GM19035 (cell line): ENCODE data around the gene NKX2-3.

Experiments
- ATAC-seq: cut with Tn5 transposase; IDR thresholded peaks from one replicate; pipeline ENCODE4 v1.9.1; 2021; ENCODE audit not compliant: unreplicated experiment

The NKX2-3 gene

GRCh38 chr10:99532687-99533495 is at the start of gene NKX2-3:
TSS of gene NKX2-3 (plus strand) at chr10:99532942. CDS start at chr10:99533132, 190 bp downstream.
- ATAC-seq = no peak

GRCh38 chr10:99484626-99485581 is 47.8 kb upstream of the NKX2-3 start:
- no peak for ATAC-seq

- no peak for ATAC-seq
These were observed 45.5 kb upstream of the NKX2-3 start for GRCh38 chr10:99487125-99487807.

GRCh38 chr10:99489271-99489670 is 43.5 kb upstream of the NKX2-3 start:
- ATAC-seq = no peak

- no peak for ATAC-seq
These were observed 35.3 kb upstream of the NKX2-3 start for GRCh38 chr10:99497343-99498025.

GRCh38 chr10:99506416-99506815 is 26.3 kb upstream of the NKX2-3 start:
- ATAC-seq = no peak

GRCh38 chr10:99507265-99507664 is 25.5 kb upstream of the NKX2-3 start:
- no peak for ATAC-seq

- no peak for ATAC-seq
These were observed 19.7 kb upstream of the NKX2-3 start for GRCh38 chr10:99513061-99513460.

GRCh38 chr10:99519690-99520039 is 13.1 kb upstream of the NKX2-3 start:
- ATAC-seq = no peak

- no peak for ATAC-seq
These were observed 12.5 kb upstream of the NKX2-3 start for GRCh38 chr10:99520040-99520846.

- ATAC-seq = no peak
These were observed 11.6 kb upstream of the NKX2-3 start for GRCh38 chr10:99520847-99521764.

- ATAC-seq = no peak
These were observed 10.8 kb upstream of the NKX2-3 start for GRCh38 chr10:99521765-99522469.

GRCh38 chr10:99522470-99523250 is 10.1 kb upstream of the NKX2-3 start:
- ATAC-seq = no peak

- ATAC-seq = no peak
These were observed 9.4 kb upstream of the NKX2-3 start for GRCh38 chr10:99523251-99523773.

- no peak for ATAC-seq
These were observed 8.6 kb upstream of the NKX2-3 start for GRCh38 chr10:99524050-99524666.

- no peak for ATAC-seq
These were observed 7.9 kb upstream of the NKX2-3 start for GRCh38 chr10:99524736-99525380.
